ENCODE results near the gene UBE2E2. TPM values are rescaled to one million over a fixed set of nuclear protein-coding genes. Genes with fewer than 3 reads are reported as not detected.

The UBE2E2 gene
- total and polyA plus RNA-seq, 2 of the 13 experiments (the other 11 are each of a cell fraction or from before 2014, with no cell fraction given): 0.77 to 1.5 TPM

- no peak for TF ChIP-seq ZSCAN9 (CRISPR knock-in tag; IDR thresholded peaks at IDR 0.05; ENCODE audit: borderline replicate concordance)
- no peak for TF ChIP-seq UBTF (CRISPR knock-in tag; IDR thresholded peaks at IDR 0.05)
- TF ChIP-seq MED1 (CRISPR knock-in tag; IDR thresholded peaks at IDR 0.05): no peak
- TF ChIP-seq GPBP1L1 (CRISPR knock-in tag; IDR thresholded peaks at IDR 0.05): no peak
- TF ChIP-seq ZNF704 (CRISPR knock-in tag; IDR thresholded peaks at IDR 0.05; ENCODE audit: borderline replicate concordance): no peak
These were observed 128.2 kb downstream of the UBE2E2 start (continued) for GRCh38 chr3:23331141-23331935.

- ChIA-PET CTCF (ENCODE audit: low intra/inter-chr PET ratio, low total read pairs) (no interaction called here), POLR2A (no interaction called here)
- DNase-seq (ENCODE audit: low spot score) (no peak), ATAC-seq (no peak), FAIRE-seq (no peak)
- Histone ChIP-seq H4K20me1 (ENCODE audit: insufficient read depth, low read length) (no peaks in the 10 kb centered on the region), H3K36me3 (replicated peaks in 1 of 2; ENCODE audit: control insufficient read depth in 1 of 2, insufficient read depth in 2 of 2, low read length in 2 of 2) (no peaks in the 10 kb centered on the region), H3K27ac (ENCODE audit: extremely low read length, insufficient read depth, low read length) (no peak overlapping the region), H3K4me3 (replicated peaks in 1 of 3; ENCODE audit: insufficient read depth in 1 of 3, low read depth in 2 of 3, low read length in 3 of 3) (no peak overlapping the region), H3K9ac (ENCODE audit: insufficient read depth, low read depth, low read length) (no peak overlapping the region), H3K4me1 (ENCODE audit: insufficient read depth, low read length) (no peaks in the 10 kb centered on the region), H3K79me2 (ENCODE audit: insufficient read depth, low read length) (no peaks in the 10 kb centered on the region), H2AFZ (ENCODE audit: low read length) (no peak overlapping the region), H3K4me2 (ENCODE audit: low read depth, low read length) (no peak overlapping the region), H3K9me3 (ENCODE audit: low read length) (no peaks in the 10 kb centered on the region), H3K27me3 (ENCODE audit: control insufficient read depth in 1 of 2, insufficient read depth in 2 of 2, low read length in 2 of 2) (no peaks in the 10 kb centered on the region; a peak in 1 of 5 replicates)
- in situ Hi-C loops (cut with HindIII; ENCODE audit: extremely low pct_ligation_motif_present, low pct_unique_long_range_greater_than_20kb): no loop called here
- intact Hi-C loops (cut with micrococcal nuclease; ENCODE audit: unreplicated experiment): no loop called here
- 20% methylated on average over 2 of the region's 2 CpGs for WGBS (ENCODE audit: low lambda C conversion rate)
- no TSS peak for BruUV-seq (replicated peaks)
- TF ChIP-seq SNAPC5 (CRISPR knock-in tag; IDR thresholded peaks at IDR 0.05; ENCODE audit: borderline replicate concordance): no peak
- TF ChIP-seq DPF2 (CRISPR knock-in tag; IDR thresholded peaks at IDR 0.05; ENCODE audit: borderline replicate concordance, low read depth): no peak
- TF ChIP-seq ZNF616 (CRISPR knock-in tag; IDR thresholded peaks at IDR 0.05; ENCODE audit: low read depth): no peak
- TF ChIP-seq TMF1 (CRISPR knock-in tag; IDR thresholded peaks at IDR 0.05; ENCODE audit: low read depth): no peak
- TF ChIP-seq ZNF776 (CRISPR knock-in tag; IDR thresholded peaks at IDR 0.05): no peak
- TF ChIP-seq ZNF737 (CRISPR knock-in tag; IDR thresholded peaks at IDR 0.05; ENCODE audit: borderline replicate concordance): no peak
- TF ChIP-seq GABPA (IDR thresholded peaks at IDR 0.05; ENCODE audit: low read depth, low read length): no peak
- no peak for TF ChIP-seq GABPA (CRISPR knock-in tag; IDR thresholded peaks at IDR 0.05; ENCODE audit: low read depth)
- TF ChIP-seq ZKSCAN1 (IDR thresholded peaks at IDR 0.05; ENCODE audit: low read length): no peak
- TF ChIP-seq JARID2 (CRISPR knock-in tag; IDR thresholded peaks at IDR 0.05; ENCODE audit: insufficient replicate concordance): no peak
- TF ChIP-seq ZNF33A (CRISPR knock-in tag; IDR thresholded peaks at IDR 0.05; ENCODE audit: borderline replicate concordance): no peak
These were observed 130.5 kb downstream of the UBE2E2 start for GRCh38 chr3:23333633-23334032.

Measured in HepG2 (cell line).